Pulmonary artery endothelial cell (primary cell): Measurements from ENCODE around the gene OXLD1. TPM values are rescaled to one million over a fixed set of nuclear protein-coding genes. Genes with fewer than 3 reads are reported as not detected.

Source experiments
- DNase-seq: peaks from one replicate; pipeline ENCODE4 v3.0.0-alpha.2; 2011; ENCODE audit warnings: low read depth, low spot score
- total RNA-seq: library from RNA; depleted of rRNA; stranded (reverse); fragments of >200 nt; gene quantifications from 2 replicates; pipeline ENCODE4 v1.2.3, GENCODE V29; 2014

The OXLD1 gene
- total RNA-seq, 1 donor from 2014 or later: 34.8 TPM

- peak; percentile 69 for DNase-seq
Observed at GRCh38 chr17:81702934-81703746, 36.7 kb upstream of the OXLD1 start, which contains the start of gene MRPL12. MRPL12 (plus strand) TSS chr17:81703367; CDS start chr17:81703502, 135 bp downstream.

GRCh38 chr17:81701288-81702071 is 35.1 kb upstream of the OXLD1 start:
- DNase-seq: no peak

GRCh38 chr17:81700353-81701287 is 34.2 kb upstream of the OXLD1 start:
- no peak for DNase-seq

GRCh38 chr17:81697261-81698044 is 31.0 kb upstream of the OXLD1 start:
- no peak for DNase-seq

GRCh38 chr17:81696218-81696941 is 30.0 kb upstream of the OXLD1 start:
- no peak for DNase-seq

GRCh38 chr17:81695801-81696200 is 29.4 kb upstream of the OXLD1 start:
- no peak for DNase-seq

GRCh38 chr17:81695211-81695610 is 28.8 kb upstream of the OXLD1 start:
- no peak for DNase-seq

GRCh38 chr17:81694810-81695209 is 28.4 kb upstream of the OXLD1 start:
- no peak for DNase-seq

- DNase-seq: no peak
Observed at GRCh38 chr17:81693509-81694210, 27.3 kb upstream of the OXLD1 start.

GRCh38 chr17:81691608-81692007 is 25.2 kb upstream of the OXLD1 start:
- no peak for DNase-seq

GRCh38 chr17:81691196-81691595 is 24.8 kb upstream of the OXLD1 start:
- DNase-seq: no peak

GRCh38 chr17:81690549-81690948 is 24.1 kb upstream of the OXLD1 start:
- DNase-seq: no peak

GRCh38 chr17:81690066-81690465 is 23.7 kb upstream of the OXLD1 start:
- no peak for DNase-seq

GRCh38 chr17:81688616-81689015 is 22.2 kb upstream of the OXLD1 start:
- DNase-seq: no peak

- DNase-seq: no peak
Observed at GRCh38 chr17:81687770-81688541, 21.6 kb upstream of the OXLD1 start.

GRCh38 chr17:81686614-81687013 is 20.2 kb upstream of the OXLD1 start:
- DNase-seq: no peak

- DNase-seq: no peak
Observed at GRCh38 chr17:81685108-81685507, 18.7 kb upstream of the OXLD1 start.

- no peak for DNase-seq
Observed at GRCh38 chr17:81684442-81684911, 18.1 kb upstream of the OXLD1 start.
